ENCODE data around the gene NCAM1. TPM values are rescaled to one million over a fixed set of nuclear protein-coding genes. Genes with fewer than 3 reads are reported as not detected.

Gene NCAM1
- total RNA-seq, 1 experiment from 2014 or later, result 5.9 TPM

DNA sequence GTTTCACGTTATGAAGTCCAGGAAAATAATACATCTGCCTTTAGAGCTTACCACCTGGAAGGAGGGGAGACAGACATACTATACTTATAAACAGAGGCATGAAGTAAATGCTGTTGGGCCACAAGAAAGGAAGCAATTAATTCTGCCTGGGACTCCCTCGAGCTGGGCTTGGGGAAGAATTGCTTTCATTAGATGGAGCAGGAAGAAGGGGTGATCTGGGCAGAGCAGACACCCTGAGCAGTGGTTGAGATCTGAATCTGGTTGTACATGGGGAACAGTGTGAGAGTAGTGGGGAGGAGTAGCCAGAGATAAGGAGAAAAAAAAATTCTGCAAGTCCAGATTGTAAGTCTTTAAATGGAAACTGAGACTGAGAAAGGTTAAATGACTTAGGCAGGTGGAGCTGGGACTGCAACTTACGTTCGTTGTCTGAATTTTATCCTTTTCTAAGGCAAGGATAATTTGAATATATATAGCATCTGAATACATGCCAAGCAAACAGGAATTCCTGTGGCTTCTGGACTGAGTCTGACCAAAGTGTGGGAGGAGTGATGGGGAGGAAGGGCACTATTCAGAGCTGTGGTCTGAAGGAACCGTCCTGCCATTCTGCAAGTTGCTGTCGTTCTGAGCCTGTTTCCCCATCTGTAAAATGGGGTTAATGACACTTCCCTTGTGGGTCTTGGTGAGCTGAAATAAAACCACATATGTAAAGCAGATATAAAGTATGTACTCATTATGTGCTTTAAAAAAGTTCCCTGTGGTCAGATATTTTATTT lies 7.9 kb downstream of the NCAM1 start:
- ChIA-PET CTCF (interaction anchor here (1.1 kb wide), 1 partner anchor 12 kb away, joined by 6 read pairs; no protein-coding TSS in a partner anchor), POLR2A (no interaction called here)
- ATAC-seq, result peak; percentile 38
- Mint-ChIP-seq H3K4me1 (peaks cover 10% of the 10 kb centered on the region), H3K36me3 (no peaks in the 10 kb centered on the region), H3K27ac (no peak overlapping the region), H3K4me3 (no peak overlapping the region), H3K9me3 (no peaks in the 10 kb centered on the region), H3K27me3 (ENCODE audit: low read depth) (peaks cover 8% of the 10 kb centered on the region)
- TF ChIP-seq ZNF423 (CRISPR knock-in tag; IDR thresholded peaks at IDR 0.05), result no peak
- TF ChIP-seq, protein P1, sequence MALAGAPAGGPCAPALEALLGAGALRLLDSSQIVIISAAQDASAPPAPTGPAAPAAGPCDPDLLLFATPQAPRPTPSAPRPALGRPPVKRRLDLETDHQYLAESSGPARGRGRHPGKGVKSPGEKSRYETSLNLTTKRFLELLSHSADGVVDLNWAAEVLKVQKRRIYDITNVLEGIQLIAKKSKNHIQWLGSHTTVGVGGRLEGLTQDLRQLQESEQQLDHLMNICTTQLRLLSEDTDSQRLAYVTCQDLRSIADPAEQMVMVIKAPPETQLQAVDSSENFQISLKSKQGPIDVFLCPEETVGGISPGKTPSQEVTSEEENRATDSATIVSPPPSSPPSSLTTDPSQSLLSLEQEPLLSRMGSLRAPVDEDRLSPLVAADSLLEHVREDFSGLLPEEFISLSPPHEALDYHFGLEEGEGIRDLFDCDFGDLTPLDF (CRISPR knock-in tag; IDR thresholded peaks at IDR 0.05), result no peak
- TF ChIP-seq, protein P2, sequence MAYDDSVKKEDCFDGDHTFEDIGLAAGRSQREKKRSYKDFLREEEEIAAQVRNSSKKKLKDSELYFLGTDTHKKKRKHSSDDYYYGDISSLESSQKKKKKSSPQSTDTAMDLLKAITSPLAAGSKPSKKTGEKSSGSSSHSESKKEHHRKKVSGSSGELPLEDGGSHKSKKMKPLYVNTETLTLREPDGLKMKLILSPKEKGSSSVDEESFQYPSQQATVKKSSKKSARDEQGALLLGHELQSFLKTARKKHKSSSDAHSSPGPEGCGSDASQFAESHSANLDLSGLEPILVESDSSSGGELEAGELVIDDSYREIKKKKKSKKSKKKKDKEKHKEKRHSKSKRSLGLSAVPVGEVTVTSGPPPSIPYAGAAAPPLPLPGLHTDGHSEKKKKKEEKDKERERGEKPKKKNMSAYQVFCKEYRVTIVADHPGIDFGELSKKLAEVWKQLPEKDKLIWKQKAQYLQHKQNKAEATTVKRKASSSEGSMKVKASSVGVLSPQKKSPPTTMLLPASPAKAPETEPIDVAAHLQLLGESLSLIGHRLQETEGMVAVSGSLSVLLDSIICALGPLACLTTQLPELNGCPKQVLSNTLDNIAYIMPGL (CRISPR knock-in tag; IDR thresholded peaks at IDR 0.05), result no peak
- TF ChIP-seq, protein P3, sequence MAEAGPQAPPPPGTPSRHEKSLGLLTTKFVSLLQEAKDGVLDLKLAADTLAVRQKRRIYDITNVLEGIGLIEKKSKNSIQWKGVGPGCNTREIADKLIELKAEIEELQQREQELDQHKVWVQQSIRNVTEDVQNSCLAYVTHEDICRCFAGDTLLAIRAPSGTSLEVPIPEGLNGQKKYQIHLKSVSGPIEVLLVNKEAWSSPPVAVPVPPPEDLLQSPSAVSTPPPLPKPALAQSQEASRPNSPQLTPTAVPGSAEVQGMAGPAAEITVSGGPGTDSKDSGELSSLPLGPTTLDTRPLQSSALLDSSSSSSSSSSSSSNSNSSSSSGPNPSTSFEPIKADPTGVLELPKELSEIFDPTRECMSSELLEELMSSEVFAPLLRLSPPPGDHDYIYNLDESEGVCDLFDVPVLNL (CRISPR knock-in tag; IDR thresholded peaks at IDR 0.05; ENCODE audit: borderline replicate concordance, low read depth), result no peak
- TF ChIP-seq, protein P4, sequence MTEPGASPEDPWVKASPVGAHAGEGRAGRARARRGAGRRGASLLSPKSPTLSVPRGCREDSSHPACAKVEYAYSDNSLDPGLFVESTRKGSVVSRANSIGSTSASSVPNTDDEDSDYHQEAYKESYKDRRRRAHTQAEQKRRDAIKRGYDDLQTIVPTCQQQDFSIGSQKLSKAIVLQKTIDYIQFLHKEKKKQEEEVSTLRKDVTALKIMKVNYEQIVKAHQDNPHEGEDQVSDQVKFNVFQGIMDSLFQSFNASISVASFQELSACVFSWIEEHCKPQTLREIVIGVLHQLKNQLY (CRISPR knock-in tag; IDR thresholded peaks at IDR 0.05), result no peak
- TF ChIP-seq, protein P5, sequence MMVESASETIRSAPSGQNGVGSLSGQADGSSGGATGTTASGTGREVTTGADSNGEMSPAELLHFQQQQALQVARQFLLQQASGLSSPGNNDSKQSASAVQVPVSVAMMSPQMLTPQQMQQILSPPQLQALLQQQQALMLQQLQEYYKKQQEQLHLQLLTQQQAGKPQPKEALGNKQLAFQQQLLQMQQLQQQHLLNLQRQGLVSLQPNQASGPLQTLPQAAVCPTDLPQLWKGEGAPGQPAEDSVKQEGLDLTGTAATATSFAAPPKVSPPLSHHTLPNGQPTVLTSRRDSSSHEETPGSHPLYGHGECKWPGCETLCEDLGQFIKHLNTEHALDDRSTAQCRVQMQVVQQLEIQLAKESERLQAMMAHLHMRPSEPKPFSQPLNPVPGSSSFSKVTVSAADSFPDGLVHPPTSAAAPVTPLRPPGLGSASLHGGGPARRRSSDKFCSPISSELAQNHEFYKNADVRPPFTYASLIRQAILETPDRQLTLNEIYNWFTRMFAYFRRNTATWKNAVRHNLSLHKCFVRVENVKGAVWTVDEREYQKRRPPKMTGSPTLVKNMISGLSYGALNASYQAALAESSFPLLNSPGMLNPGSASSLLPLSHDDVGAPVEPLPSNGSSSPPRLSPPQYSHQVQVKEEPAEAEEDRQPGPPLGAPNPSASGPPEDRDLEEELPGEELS (CRISPR knock-in tag; IDR thresholded peaks at IDR 0.05), result no peak
- no peak for TF ChIP-seq TCF7 (CRISPR knock-in tag; IDR thresholded peaks at IDR 0.05; ENCODE audit: low read depth)
- TF ChIP-seq, protein P6, sequence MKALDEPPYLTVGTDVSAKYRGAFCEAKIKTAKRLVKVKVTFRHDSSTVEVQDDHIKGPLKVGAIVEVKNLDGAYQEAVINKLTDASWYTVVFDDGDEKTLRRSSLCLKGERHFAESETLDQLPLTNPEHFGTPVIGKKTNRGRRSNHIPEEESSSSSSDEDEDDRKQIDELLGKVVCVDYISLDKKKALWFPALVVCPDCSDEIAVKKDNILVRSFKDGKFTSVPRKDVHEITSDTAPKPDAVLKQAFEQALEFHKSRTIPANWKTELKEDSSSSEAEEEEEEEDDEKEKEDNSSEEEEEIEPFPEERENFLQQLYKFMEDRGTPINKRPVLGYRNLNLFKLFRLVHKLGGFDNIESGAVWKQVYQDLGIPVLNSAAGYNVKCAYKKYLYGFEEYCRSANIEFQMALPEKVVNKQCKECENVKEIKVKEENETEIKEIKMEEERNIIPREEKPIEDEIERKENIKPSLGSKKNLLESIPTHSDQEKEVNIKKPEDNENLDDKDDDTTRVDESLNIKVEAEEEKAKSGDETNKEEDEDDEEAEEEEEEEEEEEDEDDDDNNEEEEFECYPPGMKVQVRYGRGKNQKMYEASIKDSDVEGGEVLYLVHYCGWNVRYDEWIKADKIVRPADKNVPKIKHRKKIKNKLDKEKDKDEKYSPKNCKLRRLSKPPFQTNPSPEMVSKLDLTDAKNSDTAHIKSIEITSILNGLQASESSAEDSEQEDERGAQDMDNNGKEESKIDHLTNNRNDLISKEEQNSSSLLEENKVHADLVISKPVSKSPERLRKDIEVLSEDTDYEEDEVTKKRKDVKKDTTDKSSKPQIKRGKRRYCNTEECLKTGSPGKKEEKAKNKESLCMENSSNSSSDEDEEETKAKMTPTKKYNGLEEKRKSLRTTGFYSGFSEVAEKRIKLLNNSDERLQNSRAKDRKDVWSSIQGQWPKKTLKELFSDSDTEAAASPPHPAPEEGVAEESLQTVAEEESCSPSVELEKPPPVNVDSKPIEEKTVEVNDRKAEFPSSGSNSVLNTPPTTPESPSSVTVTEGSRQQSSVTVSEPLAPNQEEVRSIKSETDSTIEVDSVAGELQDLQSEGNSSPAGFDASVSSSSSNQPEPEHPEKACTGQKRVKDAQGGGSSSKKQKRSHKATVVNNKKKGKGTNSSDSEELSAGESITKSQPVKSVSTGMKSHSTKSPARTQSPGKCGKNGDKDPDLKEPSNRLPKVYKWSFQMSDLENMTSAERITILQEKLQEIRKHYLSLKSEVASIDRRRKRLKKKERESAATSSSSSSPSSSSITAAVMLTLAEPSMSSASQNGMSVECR (CRISPR knock-in tag; IDR thresholded peaks at IDR 0.05; ENCODE audit: borderline replicate concordance), result no peak
- no peak for TF ChIP-seq GTF2I (CRISPR knock-in tag; conservative IDR thresholded peaks at IDR 0.05)
- TF ChIP-seq ZNF671 (CRISPR knock-in tag; IDR thresholded peaks at IDR 0.05), result no peak
- TF ChIP-seq, protein P7, sequence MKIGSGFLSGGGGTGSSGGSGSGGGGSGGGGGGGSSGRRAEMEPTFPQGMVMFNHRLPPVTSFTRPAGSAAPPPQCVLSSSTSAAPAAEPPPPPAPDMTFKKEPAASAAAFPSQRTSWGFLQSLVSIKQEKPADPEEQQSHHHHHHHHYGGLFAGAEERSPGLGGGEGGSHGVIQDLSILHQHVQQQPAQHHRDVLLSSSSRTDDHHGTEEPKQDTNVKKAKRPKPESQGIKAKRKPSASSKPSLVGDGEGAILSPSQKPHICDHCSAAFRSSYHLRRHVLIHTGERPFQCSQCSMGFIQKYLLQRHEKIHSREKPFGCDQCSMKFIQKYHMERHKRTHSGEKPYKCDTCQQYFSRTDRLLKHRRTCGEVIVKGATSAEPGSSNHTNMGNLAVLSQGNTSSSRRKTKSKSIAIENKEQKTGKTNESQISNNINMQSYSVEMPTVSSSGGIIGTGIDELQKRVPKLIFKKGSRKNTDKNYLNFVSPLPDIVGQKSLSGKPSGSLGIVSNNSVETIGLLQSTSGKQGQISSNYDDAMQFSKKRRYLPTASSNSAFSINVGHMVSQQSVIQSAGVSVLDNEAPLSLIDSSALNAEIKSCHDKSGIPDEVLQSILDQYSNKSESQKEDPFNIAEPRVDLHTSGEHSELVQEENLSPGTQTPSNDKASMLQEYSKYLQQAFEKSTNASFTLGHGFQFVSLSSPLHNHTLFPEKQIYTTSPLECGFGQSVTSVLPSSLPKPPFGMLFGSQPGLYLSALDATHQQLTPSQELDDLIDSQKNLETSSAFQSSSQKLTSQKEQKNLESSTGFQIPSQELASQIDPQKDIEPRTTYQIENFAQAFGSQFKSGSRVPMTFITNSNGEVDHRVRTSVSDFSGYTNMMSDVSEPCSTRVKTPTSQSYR (CRISPR knock-in tag; IDR thresholded peaks at IDR 0.05), result no peak
- no peak for DNase-seq (ENCODE audit: low spot score)
